ENCODE results near the gene KDSR. TPM values are rescaled to one million over a fixed set of nuclear protein-coding genes. Genes with fewer than 3 reads are reported as not detected.

KDSR gene
- total RNA-seq, 1 experiment from 2014 or later = 35.6 TPM

DNA sequence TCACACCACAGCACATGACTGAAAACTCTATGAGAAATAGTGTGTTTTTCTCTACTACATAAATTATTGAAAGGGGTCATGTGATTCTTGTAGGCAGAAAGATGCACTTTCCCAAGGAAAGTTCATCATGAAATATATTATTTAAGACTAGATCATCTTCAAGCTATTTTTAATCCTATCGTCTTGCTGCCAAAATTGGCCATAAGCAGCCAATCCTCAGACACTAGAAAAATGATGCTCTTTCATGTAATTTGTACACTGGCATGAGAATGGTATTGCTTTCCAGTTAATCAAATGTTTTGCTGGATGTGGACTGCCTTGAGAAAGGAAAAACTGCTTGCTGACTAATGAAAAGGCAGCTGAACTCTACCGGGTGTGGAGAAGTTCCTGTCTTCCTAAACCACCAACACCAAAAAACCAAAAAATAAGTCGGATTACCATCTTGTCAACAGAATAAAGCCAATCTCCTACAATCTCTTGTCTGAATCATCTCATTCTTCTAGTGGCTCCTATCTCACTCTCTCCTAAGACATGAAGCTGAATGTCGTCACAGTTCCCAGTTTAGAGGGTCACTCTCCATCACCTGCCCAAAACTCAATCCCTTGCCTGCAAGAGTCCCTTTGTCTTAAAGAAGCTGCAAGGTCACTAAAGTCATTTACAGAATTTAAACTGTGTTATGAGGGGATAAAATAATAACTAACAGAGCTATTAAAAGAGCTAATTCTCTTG lies 52.8 kb downstream of the KDSR start:
- in situ Hi-C loops (cut with HindIII; ENCODE audit: low pct_unique_long_range_greater_than_20kb, low sequenced_read_pairs) = no loop called here
- no peak for DNase-seq (ENCODE audit: low read depth)

DNA sequence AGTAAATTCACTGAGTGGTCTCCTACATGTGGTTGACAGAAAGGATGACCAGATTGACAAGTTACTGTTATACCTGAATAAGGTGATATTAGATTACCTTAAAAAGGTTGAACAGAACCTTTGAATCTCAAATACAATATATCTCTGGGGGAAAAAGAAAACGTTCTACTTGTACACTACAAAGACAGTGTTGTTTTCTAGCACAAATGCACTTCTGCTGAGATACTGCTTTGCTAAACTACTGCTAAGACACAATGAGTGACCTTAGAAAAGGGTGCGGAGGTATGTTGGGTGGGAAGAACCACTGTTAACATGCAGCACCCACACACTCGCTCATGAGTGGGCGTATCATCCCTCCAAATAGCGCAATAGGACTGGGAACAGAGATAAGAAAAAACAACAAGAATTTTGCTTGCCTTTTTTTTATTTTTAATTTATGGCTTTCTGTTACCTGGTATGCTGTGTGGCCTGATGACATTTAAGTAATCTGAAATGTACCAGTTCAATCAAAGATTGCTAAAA lies 53.5 kb downstream of the KDSR start:
- in situ Hi-C loops (cut with HindIII; ENCODE audit: low pct_unique_long_range_greater_than_20kb, low sequenced_read_pairs) = no loop called here
- DNase-seq (ENCODE audit: low read depth) = no peak

GRCh38 chr18:63312737-63313395 lies 54.1 kb downstream of the KDSR start:
- in situ Hi-C loops (cut with HindIII; ENCODE audit: low pct_unique_long_range_greater_than_20kb, low sequenced_read_pairs) = no loop called here
- DNase-seq (ENCODE audit: low read depth) = no peak

- no peak for DNase-seq (ENCODE audit: low read depth)
Observed at GRCh38 chr18:63312019-63312409, 55.0 kb downstream of the KDSR start.

GRCh38 chr18:63311118-63312018 lies 55.6 kb downstream of the KDSR start:
- in situ Hi-C loops (cut with HindIII; ENCODE audit: low pct_unique_long_range_greater_than_20kb, low sequenced_read_pairs) = no loop called here
- DNase-seq (ENCODE audit: low read depth) = peak; percentile 54

More at GRCh38 chr18:63312019-63312409, 55.0 kb downstream of the KDSR start:
- in situ Hi-C loops (cut with HindIII; ENCODE audit: low pct_unique_long_range_greater_than_20kb, low sequenced_read_pairs) = no loop called here

GRCh38 chr18:63309422-63309821 lies 57.6 kb downstream of the KDSR start:
- in situ Hi-C loops (cut with HindIII; ENCODE audit: low pct_unique_long_range_greater_than_20kb, low sequenced_read_pairs) = no loop called here

DNA sequence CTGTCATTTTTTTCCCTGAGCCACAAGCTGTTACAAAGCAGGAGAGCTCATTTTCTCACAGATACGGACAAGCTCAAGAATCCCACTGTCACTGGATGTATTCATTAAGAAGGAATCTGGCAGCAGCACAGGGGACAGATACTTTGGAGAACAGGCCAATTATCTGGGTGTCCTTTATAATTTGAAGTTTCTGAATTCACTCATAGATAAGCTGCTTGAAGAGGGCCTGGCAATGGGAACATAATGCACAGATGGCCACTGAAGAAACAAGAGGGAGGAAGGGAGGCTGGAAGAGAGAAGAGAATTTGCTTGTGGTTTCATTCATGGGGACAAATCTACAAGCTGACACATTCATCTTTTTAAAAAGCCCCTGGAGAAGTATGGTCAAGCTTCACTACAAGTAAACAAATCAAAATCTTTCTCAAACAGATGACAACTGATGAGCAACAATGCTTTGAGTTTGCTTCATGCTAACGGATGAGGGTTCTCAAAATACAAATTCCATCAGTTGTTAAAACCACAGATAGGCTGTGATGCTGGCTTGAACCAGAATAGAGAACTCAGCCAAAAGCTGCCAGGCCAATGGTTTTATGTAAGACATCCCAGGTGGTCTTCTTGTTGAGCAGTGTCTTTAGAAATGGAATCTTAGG lies 59.3 kb downstream of the KDSR start:
- in situ Hi-C loops (cut with HindIII; ENCODE audit: low pct_unique_long_range_greater_than_20kb, low sequenced_read_pairs) = no loop called here
- no peak for DNase-seq (ENCODE audit: low read depth)

More at GRCh38 chr18:63309422-63309821, 57.6 kb downstream of the KDSR start:
- DNase-seq (ENCODE audit: low read depth) = no peak

DNA sequence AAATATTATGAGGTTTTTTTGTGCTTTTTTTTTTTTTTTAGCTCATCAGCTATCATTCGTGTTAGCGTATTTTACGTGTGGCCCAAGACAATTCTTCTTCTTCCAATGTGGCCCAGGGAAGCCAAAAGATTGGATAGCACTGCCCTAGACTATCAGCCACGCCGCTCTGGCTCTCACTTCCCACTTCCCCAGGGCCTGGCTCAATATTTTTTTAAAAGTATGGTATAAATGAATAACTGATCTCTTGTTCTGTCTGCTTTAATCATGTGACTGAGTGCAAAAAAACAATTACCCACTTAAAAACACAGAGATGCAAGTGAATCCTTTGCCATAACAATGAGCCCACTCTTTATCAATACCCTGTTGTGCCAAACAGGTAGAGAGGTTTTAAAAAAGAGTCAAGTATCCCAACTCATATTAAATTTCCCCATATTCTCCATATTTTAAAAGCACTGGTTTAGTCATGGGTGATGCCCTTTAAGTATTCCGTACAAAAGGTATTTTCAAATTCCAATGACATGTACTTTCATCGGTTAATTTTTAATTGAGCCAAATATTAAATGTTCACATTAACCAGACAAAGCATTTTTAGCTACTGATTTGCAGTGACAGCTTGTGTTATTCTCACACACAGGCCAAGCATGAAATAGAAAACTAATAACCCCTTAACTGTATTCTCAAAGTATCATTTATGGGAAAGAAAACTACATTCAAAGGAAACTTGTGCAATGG lies 60.0 kb downstream of the KDSR start:
- in situ Hi-C loops (cut with HindIII; ENCODE audit: low pct_unique_long_range_greater_than_20kb, low sequenced_read_pairs) = no loop called here
- peak; percentile 69 for DNase-seq (ENCODE audit: low read depth)

- in situ Hi-C loops (cut with HindIII; ENCODE audit: low pct_unique_long_range_greater_than_20kb, low sequenced_read_pairs) = no loop called here
- DNase-seq (ENCODE audit: low read depth) = peak; percentile 25
Observed at GRCh38 chr18:63306249-63306648, 60.8 kb downstream of the KDSR start.

DNA sequence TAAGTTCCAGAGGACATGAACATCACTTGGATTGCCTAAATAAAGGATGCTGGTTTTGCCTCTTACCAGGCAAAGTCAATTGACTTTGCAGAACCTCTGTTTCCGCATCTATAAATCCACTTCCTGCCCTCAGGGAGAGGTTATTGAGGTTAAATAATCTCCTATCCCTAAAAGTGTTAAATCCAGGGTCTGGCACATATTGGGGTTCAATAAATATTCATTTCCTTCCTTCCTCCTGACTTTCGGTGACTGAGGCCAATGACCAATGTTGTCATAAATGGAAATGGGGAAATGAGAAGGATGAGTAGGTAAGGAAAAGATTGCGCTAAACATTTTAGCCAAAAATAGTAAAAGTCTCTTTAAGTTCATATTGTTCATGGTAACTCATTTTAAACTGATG lies 63.5 kb downstream of the KDSR start:
- in situ Hi-C loops (cut with HindIII; ENCODE audit: low pct_unique_long_range_greater_than_20kb, low sequenced_read_pairs) = no loop called here
- no peak for DNase-seq (ENCODE audit: low read depth)

GRCh38 chr18:63302636-63303405 lies 64.2 kb downstream of the KDSR start:
- in situ Hi-C loops (cut with HindIII; ENCODE audit: low pct_unique_long_range_greater_than_20kb, low sequenced_read_pairs) = no loop called here
- DNase-seq (ENCODE audit: low read depth) = peak; percentile 71

DNA sequence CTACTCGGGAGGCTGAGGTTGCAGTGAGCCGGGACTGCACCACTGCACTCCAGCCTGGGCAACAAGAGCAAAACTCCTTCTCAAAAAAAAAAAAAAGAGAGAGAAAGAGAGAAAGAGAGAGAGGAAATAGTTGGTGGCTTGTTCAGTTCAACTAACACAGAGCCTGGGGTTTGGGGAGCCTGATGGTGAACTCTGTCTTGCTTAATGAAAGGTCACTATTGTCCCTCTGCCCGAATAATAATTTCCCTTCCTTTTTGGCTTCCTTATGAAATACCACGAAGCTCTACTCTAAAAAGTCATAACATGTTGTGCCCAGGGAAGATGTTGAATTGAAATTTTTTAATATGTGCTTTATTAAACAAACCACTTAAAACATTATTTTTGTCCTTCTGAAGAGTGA lies 64.8 kb downstream of the KDSR start:
- in situ Hi-C loops (cut with HindIII; ENCODE audit: low pct_unique_long_range_greater_than_20kb, low sequenced_read_pairs) = no loop called here
- DNase-seq (ENCODE audit: low read depth) = no peak

DNA sequence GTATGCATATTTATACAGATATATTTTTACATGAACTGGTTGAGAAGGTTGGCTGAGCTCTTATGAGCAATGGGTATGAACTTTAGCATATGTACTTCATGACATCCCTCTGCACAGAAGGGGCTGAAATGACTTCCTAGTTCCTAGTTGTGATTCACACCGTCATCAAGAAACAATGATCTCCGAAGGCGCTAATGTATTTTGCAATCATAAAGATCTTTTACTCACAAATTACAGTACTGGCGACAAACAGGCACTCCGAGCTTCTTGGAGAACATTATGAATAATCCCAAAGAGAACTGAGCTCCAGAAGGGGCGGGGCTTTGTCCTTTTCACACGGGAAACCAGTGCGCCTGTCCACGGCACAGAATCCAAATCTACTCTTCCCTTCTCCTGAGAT lies 65.6 kb downstream of the KDSR start:
- in situ Hi-C loops (cut with HindIII; ENCODE audit: low pct_unique_long_range_greater_than_20kb, low sequenced_read_pairs) = no loop called here
- DNase-seq (ENCODE audit: low read depth) = no peak

- in situ Hi-C loops (cut with HindIII; ENCODE audit: low pct_unique_long_range_greater_than_20kb, low sequenced_read_pairs) = no loop called here
- DNase-seq (ENCODE audit: low read depth) = peak; percentile 80
Observed at GRCh38 chr18:63299837-63300745, 66.9 kb downstream of the KDSR start.

DNA sequence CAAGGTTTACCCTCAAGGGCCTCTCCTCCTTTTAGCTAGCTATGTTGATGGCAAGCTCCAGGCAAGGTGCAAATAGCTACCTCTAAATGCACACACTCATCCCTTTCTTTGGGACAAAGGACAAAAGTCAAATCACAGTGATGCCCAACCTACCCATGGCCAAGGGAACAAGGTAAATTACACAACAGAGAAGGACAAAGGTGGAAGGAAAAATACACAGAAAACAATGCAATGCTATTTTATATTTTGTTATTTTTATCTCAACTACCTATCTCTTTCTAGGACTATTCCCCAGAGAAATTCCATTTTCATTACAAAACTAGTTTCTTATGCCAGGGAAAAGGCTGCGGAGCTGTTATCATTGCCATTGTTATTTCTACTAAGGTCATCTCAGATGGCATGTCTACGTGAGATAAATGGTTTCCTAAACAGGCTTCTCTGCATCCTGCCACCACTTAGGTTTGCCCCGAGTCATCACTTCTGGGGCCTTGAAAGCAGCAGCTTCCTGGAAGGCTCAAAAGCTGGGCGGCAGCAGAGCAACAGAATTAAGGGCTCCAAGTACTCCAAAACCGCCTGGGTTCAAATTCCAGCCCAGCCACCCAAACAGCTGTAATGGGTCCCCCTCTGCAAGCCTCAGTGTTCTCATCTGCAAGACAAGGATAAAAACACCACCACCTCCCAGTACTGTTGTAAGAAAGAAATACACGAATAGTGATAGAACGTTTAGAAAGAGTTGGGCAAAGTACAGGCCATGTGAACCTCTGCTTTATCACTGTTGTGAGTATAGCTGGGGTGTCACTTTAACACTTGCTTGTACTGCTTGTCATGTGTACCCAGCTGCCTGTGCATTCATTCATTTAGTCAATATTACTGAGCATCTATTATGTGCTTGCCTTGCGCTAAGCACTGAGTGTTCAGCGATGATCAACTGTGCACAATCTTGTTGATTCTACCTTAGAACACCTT lies 68.3 kb downstream of the KDSR start:
- in situ Hi-C loops (cut with HindIII; ENCODE audit: low pct_unique_long_range_greater_than_20kb, low sequenced_read_pairs) = no loop called here
- peak; percentile 54 for DNase-seq (ENCODE audit: low read depth)

All from Caki2 (cell line).